HCT116 (cell line): ENCODE results near the gene PPIP5K2.

Experiments
- EZH2 ChIP-seq: fragments of 200-600 bp; sonication (generic); IDR thresholded peaks from 2 replicates; pipeline ENCODE4 v1.6.1; 2017; ENCODE audit warnings: antibody characterized with exemption, mixed run types
- EZH2phosphoT487 ChIP-seq: fragments of 200-600 bp; IDR thresholded peaks from 2 replicates; pipeline ENCODE4 v1.6.1; 2018; ENCODE audit warnings: antibody characterized with exemption, borderline replicate concordance
- POLR2A ChIP-seq: IDR thresholded peaks from 2 replicates; pipeline ENCODE4 v1.7.0; 2011; ENCODE audit warnings: borderline replicate concordance; ENCODE audit not compliant: insufficient read depth, insufficient read length; ENCODE audit errors: extremely low read depth
- RAD21 ChIP-seq: IDR thresholded peaks from 2 replicates; pipeline ENCODE4 v1.6.1; 2012; ENCODE audit warnings: low read depth, mild to moderate bottlenecking
- SP1 ChIP-seq: IDR thresholded peaks from 2 replicates; pipeline ENCODE4 v1.6.1; 2012; ENCODE audit warnings: low read depth
- TF ChIP-seq, protein P1 (sequence below), 3 experiments: fragments of 200-600 bp in 1 of 3; sonication (generic) in 1 of 3; IDR thresholded peaks in 2 of 3; conservative IDR thresholded peaks in 1 of 3; 2 replicates each; pipeline ENCODE4 v1.5.1; 2012 to 2017; ENCODE audit warnings: low read depth in 2 of 3, low read length in 2 of 3, antibody characterized with exemption in 1 of 3, borderline replicate concordance in 1 of 3, control low read depth in 1 of 3, mild to moderate bottlenecking in 1 of 3, mixed read lengths in 1 of 3, mixed run types in 1 of 3, moderate library complexity in 1 of 3; ENCODE audit not compliant: insufficient read depth in 1 of 3

DNA sequence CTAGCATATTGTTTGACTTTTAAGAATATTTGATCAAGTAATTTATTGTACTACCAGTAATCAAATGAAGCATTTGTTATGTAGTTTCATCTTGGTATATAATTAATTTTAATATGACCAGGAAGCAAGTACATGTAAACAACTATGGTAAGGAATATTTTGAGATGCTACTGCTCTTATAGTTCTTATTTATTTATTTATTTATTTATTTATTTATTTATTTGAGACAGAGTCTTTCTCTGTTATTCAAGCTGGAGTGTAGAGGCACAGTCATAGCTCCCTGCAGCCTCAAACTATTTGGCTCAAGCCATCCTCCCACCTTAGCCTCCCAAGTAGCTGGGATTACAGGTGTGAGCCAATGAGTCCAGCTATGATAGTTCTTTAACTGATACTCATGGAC, 8.1 kb downstream of the PPIP5K2 start:
- TF ChIP-seq POLR2A (no peak), RAD21 (no peak), EZH2phosphoT487 (no peak), EZH2 (no peak), SP1 (no peak)
- TF ChIP-seq, protein P1, sequence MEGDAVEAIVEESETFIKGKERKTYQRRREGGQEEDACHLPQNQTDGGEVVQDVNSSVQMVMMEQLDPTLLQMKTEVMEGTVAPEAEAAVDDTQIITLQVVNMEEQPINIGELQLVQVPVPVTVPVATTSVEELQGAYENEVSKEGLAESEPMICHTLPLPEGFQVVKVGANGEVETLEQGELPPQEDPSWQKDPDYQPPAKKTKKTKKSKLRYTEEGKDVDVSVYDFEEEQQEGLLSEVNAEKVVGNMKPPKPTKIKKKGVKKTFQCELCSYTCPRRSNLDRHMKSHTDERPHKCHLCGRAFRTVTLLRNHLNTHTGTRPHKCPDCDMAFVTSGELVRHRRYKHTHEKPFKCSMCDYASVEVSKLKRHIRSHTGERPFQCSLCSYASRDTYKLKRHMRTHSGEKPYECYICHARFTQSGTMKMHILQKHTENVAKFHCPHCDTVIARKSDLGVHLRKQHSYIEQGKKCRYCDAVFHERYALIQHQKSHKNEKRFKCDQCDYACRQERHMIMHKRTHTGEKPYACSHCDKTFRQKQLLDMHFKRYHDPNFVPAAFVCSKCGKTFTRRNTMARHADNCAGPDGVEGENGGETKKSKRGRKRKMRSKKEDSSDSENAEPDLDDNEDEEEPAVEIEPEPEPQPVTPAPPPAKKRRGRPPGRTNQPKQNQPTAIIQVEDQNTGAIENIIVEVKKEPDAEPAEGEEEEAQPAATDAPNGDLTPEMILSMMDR (IDR thresholded peaks at IDR 0.05 in 2 of 3, conservative IDR thresholded peaks at IDR 0.05 in 1 of 3; ENCODE audit: borderline replicate concordance in 1 of 3, insufficient read depth in 1 of 3, low read depth in 2 of 3, low read length in 2 of 3) = no peak
